ENCODE data around the gene FBXL17.

GRCh38 chr5:108024986-108025385 lies 356.9 kb downstream of the FBXL17 start:
- no peak for TF ChIP-seq SIN3A (IDR thresholded peaks at IDR 0.05; ENCODE audit: borderline replicate concordance, low read depth, low read length)
- TF ChIP-seq YY1 (IDR thresholded peaks at IDR 0.05; ENCODE audit: insufficient read depth, insufficient replicate concordance, low read depth, low read length) = no peak
- no peak for TF ChIP-seq ATF6 (CRISPR knock-in tag; conservative IDR thresholded peaks at IDR 0.05)
